Smooth muscle cell (in vitro differentiated cells): ENCODE results near the gene SLC12A7. TPM values are rescaled to one million over a fixed set of nuclear protein-coding genes. Genes with fewer than 3 reads are reported as not detected.
A peak's percentile ranks its signal among the peaks of the same experiment; 100 is the strongest.
"Not testable (repeated sequence)": the region's sequence is repeated elsewhere in the genome, so short reads cannot be mapped to it uniquely, and the experiment has no call there.

Experiments used
- DNase-seq: peaks from one replicate; lab custom pipeline; 2025; ENCODE audit not compliant: unreplicated experiment; lab: John Stamatoyannopoulos, UW
- H2AFZ ChIP-seq: fragments of 200-600 bp; sonication (generic); 2 replicates; pipeline ENCODE4 v1.6.0; 2016; ENCODE audit warnings: antibody characterized with exemption, low read depth, mild to moderate bottlenecking
- H3F3A ChIP-seq: fragments of 200-600 bp; sonication (generic); 2 replicates; pipeline ENCODE4 v1.6.0; 2017; ENCODE audit warnings: antibody characterized with exemption, low read depth
- H3K27ac ChIP-seq: fragments of 200-600 bp; sonication (generic); 2 replicates; pipeline ENCODE4 v1.5.1; 2016; ENCODE audit warnings: low read depth, mild to moderate bottlenecking
- H3K27me3 ChIP-seq: fragments of 200-600 bp; sonication (generic); 2 replicates; pipeline ENCODE4 v1.6.1; 2016; ENCODE audit warnings: low read depth, mild to moderate bottlenecking
- H3K36me3 ChIP-seq: fragments of 200-600 bp; sonication (generic); 2 replicates; pipeline ENCODE4 v1.5.1; 2016; ENCODE audit warnings: low read depth
- H3K4me1 ChIP-seq: fragments of 200-600 bp; sonication (generic); 2 replicates; pipeline ENCODE4 v1.5.1; 2016; ENCODE audit warnings: low read depth
- H3K4me2 ChIP-seq: fragments of 200-600 bp; sonication (generic); 2 replicates; pipeline ENCODE4 v1.6.0; 2016; ENCODE audit warnings: mild to moderate bottlenecking
- H3K4me3 ChIP-seq: fragments of 200-600 bp; sonication (generic); 2 replicates; pipeline ENCODE4 v1.5.1; 2016; ENCODE audit warnings: mild to moderate bottlenecking
- H3K79me2 ChIP-seq: fragments of 200-600 bp; sonication (generic); 2 replicates; pipeline ENCODE4 v1.6.0; 2016; ENCODE audit warnings: low read depth, mild to moderate bottlenecking
- H3K9ac ChIP-seq: fragments of 200-600 bp; sonication (generic); 2 replicates; pipeline ENCODE4 v1.6.0; 2016; ENCODE audit warnings: low read depth
- H3K9me3 ChIP-seq: fragments of 200-600 bp; sonication (generic); replicated peaks from 2 replicates; pipeline ENCODE4 v1.5.1; 2016; ENCODE audit warnings: low read depth
- H4K20me1 ChIP-seq: fragments of 200-600 bp; sonication (generic); 2 replicates; pipeline ENCODE4 v1.6.0; 2016; ENCODE audit warnings: low read depth
- WGBS: methylation state at CpG from one replicate; pipeline ENCODE4 v1.1.7; 2016; ENCODE audit warnings: low lambda C conversion rate; 5-methylcytosine and 5-hydroxymethylcytosine counted together
- polyA plus RNA-seq: library from polyadenylated mRNA; unstranded; fragments of >200 nt; fragmentation: Nextera tagmentation; extraction: Ambion mirVana; gene quantifications from 2 replicates; pipeline ENCODE4 v1.2.1, GENCODE V29; 2016
- total RNA-seq: library from RNA; depleted of rRNA; stranded (reverse); fragments of >200 nt; gene quantifications from 2 replicates; pipeline ENCODE4 v1.2.3, GENCODE V29; 2014
- TF ChIP-seq, protein P1 (sequence below): fragments of 200-600 bp; sonication (generic); IDR thresholded peaks from 2 replicates; pipeline ENCODE4 v1.5.1; 2017; ENCODE audit warnings: borderline replicate concordance, mild to moderate bottlenecking, antibody characterized with exemption; ENCODE audit not compliant: insufficient read depth, poor library complexity, severe bottlenecking

The SLC12A7 gene
- total and polyA plus RNA-seq, 2 experiments from 2014 or later: 6.1 to 15.2 TPM

DNA sequence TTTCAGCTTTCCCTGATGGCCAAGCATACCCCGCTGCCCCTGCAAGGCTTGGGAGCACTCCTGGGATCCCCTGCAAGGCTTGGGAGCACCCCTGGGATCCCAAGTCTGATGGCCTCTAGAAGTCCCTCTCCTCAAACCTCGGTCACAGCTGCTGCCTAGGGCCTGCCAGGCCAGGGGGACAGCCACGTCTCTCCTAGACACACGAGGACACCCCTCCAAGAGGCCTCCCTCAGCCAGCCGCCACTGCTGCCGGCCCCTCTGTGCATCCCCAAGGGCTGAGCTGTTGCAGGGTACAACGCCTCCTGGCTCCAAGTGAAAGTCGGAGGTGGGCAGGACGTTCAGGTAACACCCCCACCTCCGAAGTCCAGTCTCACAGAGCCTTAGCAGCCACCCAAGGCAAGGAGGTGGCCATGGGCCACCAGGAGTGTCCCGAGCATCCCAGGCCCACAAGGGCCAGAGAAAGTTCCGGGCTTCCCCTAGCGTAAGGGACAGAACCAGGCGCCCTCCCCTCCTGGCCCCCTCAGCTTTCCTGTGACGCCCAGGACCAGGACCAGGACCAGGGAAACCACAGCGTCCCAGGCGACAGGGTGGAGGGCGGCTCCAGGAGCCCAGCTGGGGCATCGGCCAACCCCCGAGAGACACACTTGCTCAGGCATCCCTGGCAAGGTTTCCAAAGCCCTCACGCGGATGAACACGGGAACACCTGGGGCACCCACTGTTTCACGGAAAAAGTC, 17.3 kb upstream of the SLC12A7 start:
- Histone ChIP-seq H3K79me2 (no peaks in the 10 kb centered on the region), H2AFZ (no peak overlapping the region), H3K4me2 (no peak overlapping the region), H3K9ac (no peak overlapping the region), H3F3A (no peaks in the 10 kb centered on the region), H3K9me3 (no peaks in the 10 kb centered on the region), H3K4me3 (no peak overlapping the region), H4K20me1 (no peaks in the 10 kb centered on the region), H3K27ac (no peak overlapping the region), H3K36me3 (no peaks in the 10 kb centered on the region), H3K27me3 (no peaks in the 10 kb centered on the region), H3K4me1 (no peaks in the 10 kb centered on the region)
- 92% methylated on average over 24 of the region's 24 CpGs for WGBS
- DNase-seq: no peak
- TF ChIP-seq, protein P1, sequence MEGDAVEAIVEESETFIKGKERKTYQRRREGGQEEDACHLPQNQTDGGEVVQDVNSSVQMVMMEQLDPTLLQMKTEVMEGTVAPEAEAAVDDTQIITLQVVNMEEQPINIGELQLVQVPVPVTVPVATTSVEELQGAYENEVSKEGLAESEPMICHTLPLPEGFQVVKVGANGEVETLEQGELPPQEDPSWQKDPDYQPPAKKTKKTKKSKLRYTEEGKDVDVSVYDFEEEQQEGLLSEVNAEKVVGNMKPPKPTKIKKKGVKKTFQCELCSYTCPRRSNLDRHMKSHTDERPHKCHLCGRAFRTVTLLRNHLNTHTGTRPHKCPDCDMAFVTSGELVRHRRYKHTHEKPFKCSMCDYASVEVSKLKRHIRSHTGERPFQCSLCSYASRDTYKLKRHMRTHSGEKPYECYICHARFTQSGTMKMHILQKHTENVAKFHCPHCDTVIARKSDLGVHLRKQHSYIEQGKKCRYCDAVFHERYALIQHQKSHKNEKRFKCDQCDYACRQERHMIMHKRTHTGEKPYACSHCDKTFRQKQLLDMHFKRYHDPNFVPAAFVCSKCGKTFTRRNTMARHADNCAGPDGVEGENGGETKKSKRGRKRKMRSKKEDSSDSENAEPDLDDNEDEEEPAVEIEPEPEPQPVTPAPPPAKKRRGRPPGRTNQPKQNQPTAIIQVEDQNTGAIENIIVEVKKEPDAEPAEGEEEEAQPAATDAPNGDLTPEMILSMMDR: no peak

DNA sequence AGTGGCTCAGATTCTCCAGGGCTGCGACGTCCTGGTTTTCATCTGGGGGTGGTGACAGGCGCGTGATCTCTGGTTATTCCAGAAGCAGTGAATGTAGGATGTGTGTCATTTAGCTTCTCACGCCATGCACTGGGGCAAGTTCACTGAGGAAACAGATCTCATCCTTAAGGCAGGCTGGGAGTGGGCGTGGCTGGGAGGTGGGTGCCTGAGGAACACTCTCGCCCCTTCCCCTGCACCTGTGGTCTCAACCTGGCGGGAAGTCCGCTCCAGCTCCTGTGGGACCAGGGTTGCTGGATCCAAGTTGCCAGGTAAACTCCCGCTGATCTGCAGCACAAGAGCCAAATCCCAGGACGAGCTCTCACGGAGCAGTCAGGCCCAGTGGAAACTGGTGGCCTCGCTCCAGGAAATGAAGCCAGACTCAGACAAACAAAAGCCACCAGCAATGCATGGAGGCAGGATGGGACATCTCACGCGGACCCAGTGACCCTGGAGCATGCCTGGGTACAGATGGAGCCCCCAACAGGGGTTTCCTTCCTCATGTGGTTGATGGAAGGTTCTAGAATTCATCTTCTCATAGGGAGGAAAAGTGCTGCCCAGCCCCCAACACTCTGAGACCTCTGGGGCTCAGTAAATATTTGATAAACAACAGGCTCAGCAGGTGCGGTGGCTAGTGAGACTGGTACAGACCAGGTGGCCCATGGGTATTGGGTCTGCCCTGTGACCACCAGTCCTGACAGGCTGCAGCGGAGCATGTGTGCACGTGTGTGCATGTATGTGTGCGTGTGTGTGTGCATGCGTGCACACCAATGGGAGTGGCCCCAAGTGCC, 16.3 kb upstream of the SLC12A7 start:
- Histone ChIP-seq H3K27me3 (no peaks in the 10 kb centered on the region), H2AFZ (no peak overlapping the region), H3F3A (no peaks in the 10 kb centered on the region), H3K9me3 (no peaks in the 10 kb centered on the region), H4K20me1 (no peaks in the 10 kb centered on the region), H3K79me2 (no peaks in the 10 kb centered on the region), H3K36me3 (no peaks in the 10 kb centered on the region), H3K4me1 (no peaks in the 10 kb centered on the region), H3K4me2 (peak overlapping the region; percentile 56), H3K9ac (peak overlapping the region; percentile 49), H3K4me3 (no peak overlapping the region), H3K27ac (peak overlapping the region; percentile 59)
- DNase-seq: peak; percentile 54
- TF ChIP-seq, protein P1: no peak
- 58% methylated on average over 20 of the region's 20 CpGs for WGBS

DNA sequence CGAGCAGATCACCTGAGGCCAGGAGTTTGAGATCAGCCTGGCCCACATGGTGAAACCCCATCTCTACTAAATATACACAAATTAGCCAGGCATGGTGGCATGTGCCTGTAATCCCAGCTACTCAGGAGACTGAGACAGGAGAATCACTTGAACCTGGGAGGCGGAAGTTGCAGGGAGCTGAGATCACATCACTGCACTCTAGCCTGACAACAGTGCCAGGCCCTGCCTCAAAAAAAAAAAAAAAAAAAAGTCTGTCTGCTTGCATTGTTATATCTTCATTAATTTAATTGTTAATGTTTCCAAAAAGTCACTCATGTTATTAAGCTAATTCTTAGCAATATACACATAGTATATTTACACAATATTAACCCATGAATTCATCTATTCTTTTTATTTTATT, 13.8 kb upstream of the SLC12A7 start:
- not testable (repeated sequence) for H3K9me3 ChIP-seq, H4K20me1 ChIP-seq, DNase-seq, H3F3A ChIP-seq, H3K4me1 ChIP-seq, H3K9ac ChIP-seq, H3K27me3 ChIP-seq, H3K79me2 ChIP-seq, H2AFZ ChIP-seq, H3K36me3 ChIP-seq, H3K4me3 ChIP-seq
- H3K27ac ChIP-seq: peak overlapping the region; percentile 60
- 88% methylated on average over 2 of the region's 2 CpGs for WGBS
- peak overlapping the region; percentile 46 for H3K4me2 ChIP-seq

DNA sequence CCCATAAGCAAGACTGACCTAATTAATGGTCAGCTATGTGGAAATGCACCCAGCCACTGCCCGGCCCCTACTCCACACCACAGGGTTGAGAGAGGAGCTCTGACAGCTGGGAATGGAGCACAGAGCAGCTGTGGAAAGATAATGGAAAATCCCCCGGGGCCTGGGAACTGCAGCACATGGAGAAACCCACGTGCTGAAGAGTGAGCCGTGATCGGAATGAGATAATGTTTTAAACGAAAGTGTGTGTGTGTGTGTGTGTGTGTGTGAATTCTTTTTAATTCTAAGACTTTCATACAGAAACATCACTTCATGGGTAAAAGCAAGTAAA, 13.1 kb upstream of the SLC12A7 start:
- Histone ChIP-seq H3K4me3 (no peak overlapping the region), H3K4me2 (peak overlapping the region; percentile 59), H3K27me3 (no peaks in the 10 kb centered on the region), H3K9ac (peak overlapping the region; percentile 30), H3K4me1 (no peaks in the 10 kb centered on the region), H3K9me3 (no peaks in the 10 kb centered on the region), H2AFZ (no peak overlapping the region), H3K36me3 (no peaks in the 10 kb centered on the region), H4K20me1 (no peaks in the 10 kb centered on the region), H3K79me2 (no peaks in the 10 kb centered on the region), H3F3A (no peaks in the 10 kb centered on the region), H3K27ac (peak overlapping the region; percentile 60)
- DNase-seq: peak; percentile 65
- 9% methylated on average over 6 of the region's 6 CpGs for WGBS
- TF ChIP-seq, protein P1: no peak
